Heart left ventricle (tissue), 16 donors: ENCODE results near the gene SH3PXD2A. TPM values are rescaled to one million over a fixed set of nuclear protein-coding genes. Genes with fewer than 3 reads are reported as not detected.
"Not testable (repeated sequence)": the region's sequence is repeated elsewhere in the genome, so short reads cannot be mapped to it uniquely, and the experiment has no call there.

Source experiments
- ATAC-seq, 4 donors: fragments of 200-7000 bp; cut with Tn5 transposase; one replicate each; pipeline ENCODE4 v1.9.1; 2020 to 2022; ENCODE audit warnings: moderate library complexity in 4 of 4, mild to moderate bottlenecking in 3 of 4, moderate number of reproducible peaks in 1 of 4
- DNase-seq, 5 donors: peaks; one replicate each; pipeline ENCODE4 v3.0.0-alpha.2; 2020
- H3K27ac ChIP-seq, 12 donors: fragments of 200-600 bp; sonication (generic) in 4 of 12; one replicate each; pipeline versions ENCODE4 v1.5.0 to v1.8.0; 2016 to 2022; ENCODE audit warnings: mild to moderate bottlenecking in 2 of 12
- H3K27me3 ChIP-seq, 9 donors: fragments of 200-600 bp; sonication (generic) in 2 of 9; one replicate each; pipeline versions ENCODE4 v1.5.1 to v1.8.0; 2016 to 2022; ENCODE audit warnings: mild to moderate bottlenecking in 3 of 9
- H3K36me3 ChIP-seq, 9 donors: fragments of 200-600 bp; sonication (generic) in 2 of 9; one replicate each; pipeline versions ENCODE4 v1.5.0 to v1.8.0; 2018 to 2022; ENCODE audit warnings: mild to moderate bottlenecking in 2 of 9
- H3K4me1 ChIP-seq, 12 donors: fragments of 200-600 bp; sonication (generic) in 4 of 12; one replicate each; pipeline versions ENCODE4 v1.5.0 to v1.8.0; 2016 to 2022; ENCODE audit warnings: mild to moderate bottlenecking in 3 of 12
- H3K4me3 ChIP-seq, 12 donors: fragments of 200-600 bp; sonication (generic) in 4 of 12; one replicate each; pipeline versions ENCODE4 v1.5.0 to v1.8.0; 2017 to 2022; ENCODE audit warnings: mild to moderate bottlenecking in 9 of 12, moderate library complexity in 4 of 12
- H3K9me3 ChIP-seq, 12 donors: fragments of 200-600 bp; sonication (generic) in 4 of 12; one replicate each; pipeline versions ENCODE4 v1.5.0 to v1.8.0; 2016 to 2022; ENCODE audit warnings: mild to moderate bottlenecking in 1 of 12
- POLR2A ChIP-seq, 2 donors: fragments of 450-650 bp; IDR thresholded peaks; one replicate each; pipeline ENCODE4 v1.6.1; 2017; ENCODE audit warnings: antibody characterized with exemption in 2 of 2, mild to moderate bottlenecking in 2 of 2, moderate library complexity in 2 of 2
- WGBS, 4 donors: extraction: QIAGEN DNeasy Blood & Tissue Kit in 2 of 4; methylation state at CpG; one replicate each; pipeline versions ENCODE4 v1.1.5 to v1.1.7; 2013 to 2018; 5-methylcytosine and 5-hydroxymethylcytosine counted together
- intact Hi-C, 10 donors: fragments of 100-400 bp; cut with DNase I; formaldehyde crosslinking; loops; one replicate each; pipeline versions ENCODE4 v1.11.1 to v1.14.2; 2022
- polyA plus RNA-seq, 2 donors: library from polyadenylated mRNA; stranded (reverse); fragments of 200-250 nt; gene quantifications; one replicate each; pipeline ENCODE4 v1.2.3, GENCODE V29; 2013
- total RNA-seq, 9 donors: library from RNA; depleted of rRNA in 2 of 9; stranded (reverse); fragments of >200 nt in 2 of 9; fragmentation: NEBNext Ultra II Directional in 3 of 9; extraction: Animal tissue kit (Norgen Biotek cat#: 25700) in 3 of 9; gene quantifications; one replicate each; pipeline versions ENCODE4 v1.1.0 to v1.2.4, GENCODE V29; 2016 to 2023
- TF ChIP-seq, protein P1 (sequence below), 12 donors: fragments of 200-600 bp; sonication (generic) in 4 of 12; IDR thresholded peaks; one replicate each; pipeline versions ENCODE4 v1.5.0 to v1.8.0; 2018 to 2022; ENCODE audit warnings: antibody characterized with exemption in 12 of 12, mild to moderate bottlenecking in 5 of 12
- donor health status: ischemic (EF 13 %, LVEDD 7.1; RV severe dilation, severe dysfunction).
- donor health status: healthy with polysubstance abuse.
- donor health status: DM: no; HTN: yes; CAD: no.
- donor health status: DM: no; HTN: no; CAD: no.
- donor health status: ischemic (EF 25% LVEDD 6.9; RV normal size, moderate dysfunction).
- donor health status: ischemic (EF 25% LVEDD 5.7; RV mildly dilated, moderate dysfunction).
- donor health status: healthy.
- donor health status: DM: yes; HTN: yes; CAD: no.
- donor health status: ischemic (EF 35%, LVEDD 5.7; RV mildly dilated, moderate dysfunction).
- donor health status: nonischemic (EF 11% LVEDD 7.7; RV severe dilation, severe dysfunction).
- donor health status: DM: yes; HTN: yes; CAD: no.
- donor health status: PGD.
- donor health status: ischemic (EF 29% LVEDD 5.4; RV normal size, mild dysfunction).
- donor health status: nonischemic (EF 23%, LVEDD 6.1; RV moderate dilation, normal function).

SH3PXD2A gene
- total and polyA plus RNA-seq, 11 donors: 11.8 to 43.4 (median 31.1) TPM

DNA sequence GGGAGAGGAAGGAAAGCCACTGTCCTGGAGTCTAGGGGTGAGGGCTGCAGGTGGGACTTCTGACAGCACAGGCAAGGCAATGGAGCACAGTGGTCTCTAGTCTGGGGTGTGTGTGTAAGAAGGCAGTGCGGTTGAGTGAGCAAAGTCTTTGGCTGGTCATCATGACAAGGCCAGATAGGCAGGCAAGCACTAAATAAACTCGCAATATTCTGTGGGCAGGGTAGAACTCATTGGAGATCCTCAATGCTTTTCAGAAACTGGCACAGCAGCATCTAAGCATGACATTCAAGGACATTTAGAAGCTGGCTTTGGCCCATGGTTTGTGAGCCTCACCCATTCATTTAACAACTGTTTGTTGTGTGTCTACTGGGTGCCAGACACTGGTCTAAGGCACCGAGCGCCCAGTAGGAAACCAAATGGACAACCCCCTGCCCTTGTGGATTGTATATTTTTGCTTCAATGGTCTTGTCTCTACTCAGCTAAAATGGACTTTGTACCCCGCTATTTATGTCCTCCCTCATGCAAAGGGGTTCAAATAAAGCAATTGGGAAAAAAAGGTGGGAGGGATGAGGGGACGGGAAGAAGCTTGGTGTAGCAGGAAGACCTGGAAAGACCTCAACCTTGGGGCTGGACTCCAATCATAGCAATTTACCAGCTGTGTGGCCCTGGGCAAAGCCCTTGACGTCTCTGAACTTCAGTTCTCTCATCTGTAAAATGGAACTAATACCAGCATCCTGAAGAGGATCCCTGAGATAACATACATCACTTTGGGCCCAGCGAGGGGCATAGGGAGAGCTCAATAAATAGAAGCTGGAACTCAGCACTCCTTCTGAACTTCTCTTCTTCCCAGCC is 245.9 kb downstream of the SH3PXD2A start:
- 92 to 96% (median 95%) methylated on average over 8 of the region's 8 CpGs for WGBS, 4 donors
- Histone ChIP-seq H3K27me3 (no peaks in the 10 kb centered on the region), H3K4me3 (no peak overlapping the region), H3K4me1 (peaks cover 0 to 39% (median 10%) of the 10 kb centered on the region in 12 donors), H3K36me3 (peaks cover 0 to 60% (median 38%) of the 10 kb centered on the region in 9 donors), H3K9me3 (no peaks in the 10 kb centered on the region), H3K27ac (no peak overlapping the region)
- intact Hi-C loops: loop anchor here in 4 of 10 donors (5.0 to 10.0 kb wide), 4 partner anchors 38 to 245 kb away; partner anchors contain the start of gene SH3PXD2A (in 1 of the 4)
- peak in 1 of 5 donors; percentile 24 for DNase-seq
- TF ChIP-seq POLR2A (IDR thresholded peaks at IDR 0.05): no peak
- TF ChIP-seq, protein P1, sequence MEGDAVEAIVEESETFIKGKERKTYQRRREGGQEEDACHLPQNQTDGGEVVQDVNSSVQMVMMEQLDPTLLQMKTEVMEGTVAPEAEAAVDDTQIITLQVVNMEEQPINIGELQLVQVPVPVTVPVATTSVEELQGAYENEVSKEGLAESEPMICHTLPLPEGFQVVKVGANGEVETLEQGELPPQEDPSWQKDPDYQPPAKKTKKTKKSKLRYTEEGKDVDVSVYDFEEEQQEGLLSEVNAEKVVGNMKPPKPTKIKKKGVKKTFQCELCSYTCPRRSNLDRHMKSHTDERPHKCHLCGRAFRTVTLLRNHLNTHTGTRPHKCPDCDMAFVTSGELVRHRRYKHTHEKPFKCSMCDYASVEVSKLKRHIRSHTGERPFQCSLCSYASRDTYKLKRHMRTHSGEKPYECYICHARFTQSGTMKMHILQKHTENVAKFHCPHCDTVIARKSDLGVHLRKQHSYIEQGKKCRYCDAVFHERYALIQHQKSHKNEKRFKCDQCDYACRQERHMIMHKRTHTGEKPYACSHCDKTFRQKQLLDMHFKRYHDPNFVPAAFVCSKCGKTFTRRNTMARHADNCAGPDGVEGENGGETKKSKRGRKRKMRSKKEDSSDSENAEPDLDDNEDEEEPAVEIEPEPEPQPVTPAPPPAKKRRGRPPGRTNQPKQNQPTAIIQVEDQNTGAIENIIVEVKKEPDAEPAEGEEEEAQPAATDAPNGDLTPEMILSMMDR (IDR thresholded peaks at IDR 0.05): no peak
- ATAC-seq: no peak

- not testable (repeated sequence) for H3K4me3 ChIP-seq, H3K27ac ChIP-seq, H3K27me3 ChIP-seq, ATAC-seq, H3K9me3 ChIP-seq
- intact Hi-C loops: loop anchor here in 2 of 10 donors (5.0 kb wide), 2 partner anchors 39 to 59 kb away; no protein-coding TSS in a partner anchor
- WGBS, 4 donors: 71 to 80% (median 72%) methylated on average over 10 to 11 of the region's 11 CpGs
- Histone ChIP-seq H3K36me3 (peaks cover 0 to 66% (median 45%) of the 10 kb centered on the region in 9 donors), H3K4me1 (peaks cover 0 to 29% (median 10%) of the 10 kb centered on the region in 12 donors)
- DNase-seq: peak in 2 of 5 donors; percentile 21 to 25
Measured at GRCh38 chr10:103608056-103608455, 247.3 kb downstream of the SH3PXD2A start.

- DNase-seq: peak in 2 of 5 donors; percentile 18 to 33
- not testable (repeated sequence) for H3K9me3 ChIP-seq, ATAC-seq, H3K27ac ChIP-seq, H3K4me3 ChIP-seq, H3K27me3 ChIP-seq
- H3K4me1 ChIP-seq: peaks cover 0 to 23% (median 8%) of the 10 kb centered on the region in 12 donors
- intact Hi-C loops: loop anchor here in 2 of 10 donors (5.0 kb wide), 2 partner anchors 40 to 60 kb away; no protein-coding TSS in a partner anchor
- 93 to 96% (median 94%) methylated on average over 10 to 29 of the region's 32 CpGs for WGBS, 4 donors
- H3K36me3 ChIP-seq: peaks cover 0 to 65% (median 44%) of the 10 kb centered on the region in 9 donors
Measured at GRCh38 chr10:103607051-103607450, 248.3 kb downstream of the SH3PXD2A start.

GRCh38 chr10:103606097-103606438 is 249.3 kb downstream of the SH3PXD2A start:
- Histone ChIP-seq H3K36me3 (peaks cover 0 to 64% (median 38%) of the 10 kb centered on the region in 9 donors), H3K4me1 (peaks cover 0 to 15% (median 4%) of the 10 kb centered on the region in 12 donors)
- WGBS, 4 donors: 42 to 85% (median 65%) methylated on average over 1 of the region's 1 CpG
- DNase-seq, H3K27ac ChIP-seq, H3K27me3 ChIP-seq, ATAC-seq, H3K4me3 ChIP-seq, H3K9me3 ChIP-seq: not testable (repeated sequence)
- intact Hi-C loops: loop anchor here in 2 of 10 donors (5.0 kb wide), 2 partner anchors 41 to 61 kb away; no protein-coding TSS in a partner anchor

GRCh38 chr10:103605359-103606096 is 249.8 kb downstream of the SH3PXD2A start:
- Histone ChIP-seq H3K4me3 (no peak overlapping the region), H3K9me3 (no peaks in the 10 kb centered on the region), H3K4me1 (peaks cover 0 to 10% (median 2%) of the 10 kb centered on the region in 12 donors), H3K36me3 (peaks cover 0 to 63% (median 38%) of the 10 kb centered on the region in 9 donors), H3K27me3 (no peaks in the 10 kb centered on the region), H3K27ac (no peak overlapping the region)
- ATAC-seq (peak; percentile 24 to 66 (median 53)), DNase-seq (peak in 4 of 5 donors; percentile 46 to 60 (median 54))
- TF ChIP-seq, protein P1 (IDR thresholded peaks at IDR 0.05): peak; percentile 66 to 84 (median 78)
- TF ChIP-seq POLR2A (IDR thresholded peaks at IDR 0.05): no peak
- intact Hi-C loops: loop anchor here in 5 of 10 donors (2.0 to 5.0 kb wide), 4 partner anchors 42 to 83 kb away; no protein-coding TSS in a partner anchor
- 46 to 69% (median 57%) methylated on average over 12 of the region's 12 CpGs for WGBS, 4 donors
